Hematopoietic multipotent progenitor cell treated with erythropoietin and hydrocortisone succinate and interleukin-3 and kit ligand, for 8 days (in vitro differentiated cells): ENCODE data around the gene CNPPD1.

Source experiments
- DNase-seq: peaks from one replicate; pipeline ENCODE4 v3.0.0-alpha.2; 2015

Gene CNPPD1

GRCh38 chr2:219176818-219177551 is at the start of gene CNPPD1:
TSS of gene CNPPD1 (minus strand) at chr2:219176925. CDS start at chr2:219176828, 97 bp downstream.
- DNase-seq: peak; percentile 89

GRCh38 chr2:219225350-219225749 is 48.6 kb upstream of the CNPPD1 start:
- no peak for DNase-seq

GRCh38 chr2:219223831-219224610 is 47.3 kb upstream of the CNPPD1 start:
- DNase-seq: no peak

- no peak for DNase-seq
These were observed 45.3 kb upstream of the CNPPD1 start for GRCh38 chr2:219221957-219222518.

- peak; percentile 39 for DNase-seq
These were observed 44.1 kb upstream of the CNPPD1 start for GRCh38 chr2:219220652-219221402.

GRCh38 chr2:219219784-219220532 is 43.2 kb upstream of the CNPPD1 start:
- DNase-seq: no peak

GRCh38 chr2:219218732-219219701 is 42.3 kb upstream of the CNPPD1 start, which contains the start of gene ABCB6:
TSS of gene ABCB6 (minus strand) at chr2:219218958. CDS start at chr2:219218673, 285 bp downstream.
- peak; percentile 97 for DNase-seq

GRCh38 chr2:219218217-219218731 is 41.5 kb upstream of the CNPPD1 start:
- peak; percentile 69 for DNase-seq

GRCh38 chr2:219216535-219216915 is 39.8 kb upstream of the CNPPD1 start:
- DNase-seq: no peak

- DNase-seq: no peak
These were observed 39.3 kb upstream of the CNPPD1 start for GRCh38 chr2:219215871-219216534.

GRCh38 chr2:219214786-219215185 is 38.1 kb upstream of the CNPPD1 start:
- no peak for DNase-seq

GRCh38 chr2:219214141-219214540 is 37.4 kb upstream of the CNPPD1 start:
- no peak for DNase-seq

- no peak for DNase-seq
These were observed 36.9 kb upstream of the CNPPD1 start for GRCh38 chr2:219213486-219214071.

GRCh38 chr2:219213026-219213415 is 36.3 kb upstream of the CNPPD1 start:
- no peak for DNase-seq

- DNase-seq: peak; percentile 0
These were observed 34.2 kb upstream of the CNPPD1 start for GRCh38 chr2:219210886-219211362.

GRCh38 chr2:219210196-219210885 is 33.6 kb upstream of the CNPPD1 start:
- DNase-seq: no peak

GRCh38 chr2:219209236-219210195 is 32.8 kb upstream of the CNPPD1 start:
- DNase-seq: no peak
